DND-41 (cell line): ENCODE data around the gene MAP3K5.

Experiments
- ATAC-seq: fragments of 200-7000 bp; cut with Tn5 transposase; 3 replicates; pipeline ENCODE4 v1.9.1; 2021; ENCODE audit warnings: low read depth; ENCODE audit not compliant: insufficient read depth
- DNase-seq: peaks from one replicate; pipeline ENCODE4 v3.0.0-alpha.2; 2020
- H2AFZ ChIP-seq: 2 replicates; pipeline ENCODE4 v1.6.0; 2012; ENCODE audit warnings: low read depth, low read length
- H3K27ac ChIP-seq: 2 replicates; pipeline ENCODE4 v1.5.1; 2012; ENCODE audit warnings: low read length, inconsistent platforms
- H3K27me3 ChIP-seq: fragments of 200-600 bp; sonication (generic); 2 replicates; pipeline ENCODE4 v1.6.0; 2012; ENCODE audit warnings: low read length, mild to moderate bottlenecking, inconsistent platforms; ENCODE audit not compliant: insufficient read depth, poor library complexity
- H3K36me3 ChIP-seq: 2 replicates; pipeline ENCODE4 v1.5.1; 2012; ENCODE audit warnings: low read length, inconsistent platforms; ENCODE audit not compliant: insufficient read depth
- H3K4me1 ChIP-seq: 2 replicates; pipeline ENCODE4 v1.5.1; 2012; ENCODE audit warnings: mild to moderate bottlenecking, low read length; ENCODE audit not compliant: insufficient read depth
- H3K4me2 ChIP-seq: 2 replicates; pipeline ENCODE4 v1.6.0; 2012; ENCODE audit warnings: mild to moderate bottlenecking, moderate library complexity, low read length, inconsistent platforms; ENCODE audit not compliant: insufficient read depth
- H3K4me3 ChIP-seq, 2 experiments: fragments of 200-600 bp in 1 of 2; shearing (Covaris generic) in 1 of 2; 2 replicates each; pipeline ENCODE4 v1.5.1; 2012 to 2016; ENCODE audit warnings: inconsistent platforms in 2 of 2, low read length in 2 of 2, mild to moderate bottlenecking in 2 of 2, low read depth in 1 of 2, moderate library complexity in 1 of 2
- H3K79me2 ChIP-seq: 2 replicates; pipeline ENCODE4 v1.6.0; 2012; ENCODE audit warnings: low read length, inconsistent platforms; ENCODE audit not compliant: insufficient read depth
- H3K9ac ChIP-seq: 2 replicates; pipeline ENCODE4 v1.6.0; 2012; ENCODE audit warnings: low read depth, mild to moderate bottlenecking, inconsistent platforms, low read length, moderate library complexity
- H3K9me3 ChIP-seq: 2 replicates; pipeline ENCODE4 v1.5.1; 2012; ENCODE audit warnings: low read length, moderate library complexity, mild to moderate bottlenecking, inconsistent platforms; ENCODE audit not compliant: insufficient read depth, severe bottlenecking
- H4K20me1 ChIP-seq: 2 replicates; pipeline ENCODE4 v1.6.0; 2012; ENCODE audit warnings: low read length; ENCODE audit not compliant: insufficient read depth
- EZH2 ChIP-seq: IDR thresholded peaks from 3 replicates; pipeline ENCODE4 v1.6.1; 2012; ENCODE audit warnings: borderline replicate concordance, low read depth, mild to moderate bottlenecking, moderate library complexity, low read length, inconsistent platforms; ENCODE audit not compliant: severe bottlenecking
- TF ChIP-seq, protein P1 (sequence below): IDR thresholded peaks from 2 replicates; pipeline ENCODE4 v1.5.1; 2012; ENCODE audit warnings: borderline replicate concordance, low read length, moderate library complexity, mild to moderate bottlenecking; ENCODE audit not compliant: poor library complexity, severe bottlenecking; ENCODE audit errors: extremely low read depth

The MAP3K5 gene

DNA sequence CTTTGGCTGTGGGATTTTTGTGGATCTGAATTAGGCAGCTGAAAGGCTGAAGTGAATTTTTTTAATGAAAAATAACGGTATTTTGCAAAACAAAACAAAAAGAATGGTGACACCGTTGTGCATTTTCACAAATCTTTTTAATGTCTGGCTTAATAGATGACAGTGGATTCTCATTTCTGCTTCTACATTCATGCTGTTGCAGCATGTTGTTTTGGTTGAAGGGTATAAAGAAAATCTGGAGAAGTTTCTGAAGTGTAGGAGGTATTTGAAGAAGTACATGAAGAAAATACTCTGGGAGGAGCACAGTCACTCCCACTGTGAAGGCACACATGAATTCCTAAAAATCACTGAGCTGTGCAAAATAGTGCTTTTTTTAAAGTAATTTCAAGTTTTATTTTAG is 3.1 kb upstream of the MAP3K5 start:
- TF ChIP-seq, protein P1, sequence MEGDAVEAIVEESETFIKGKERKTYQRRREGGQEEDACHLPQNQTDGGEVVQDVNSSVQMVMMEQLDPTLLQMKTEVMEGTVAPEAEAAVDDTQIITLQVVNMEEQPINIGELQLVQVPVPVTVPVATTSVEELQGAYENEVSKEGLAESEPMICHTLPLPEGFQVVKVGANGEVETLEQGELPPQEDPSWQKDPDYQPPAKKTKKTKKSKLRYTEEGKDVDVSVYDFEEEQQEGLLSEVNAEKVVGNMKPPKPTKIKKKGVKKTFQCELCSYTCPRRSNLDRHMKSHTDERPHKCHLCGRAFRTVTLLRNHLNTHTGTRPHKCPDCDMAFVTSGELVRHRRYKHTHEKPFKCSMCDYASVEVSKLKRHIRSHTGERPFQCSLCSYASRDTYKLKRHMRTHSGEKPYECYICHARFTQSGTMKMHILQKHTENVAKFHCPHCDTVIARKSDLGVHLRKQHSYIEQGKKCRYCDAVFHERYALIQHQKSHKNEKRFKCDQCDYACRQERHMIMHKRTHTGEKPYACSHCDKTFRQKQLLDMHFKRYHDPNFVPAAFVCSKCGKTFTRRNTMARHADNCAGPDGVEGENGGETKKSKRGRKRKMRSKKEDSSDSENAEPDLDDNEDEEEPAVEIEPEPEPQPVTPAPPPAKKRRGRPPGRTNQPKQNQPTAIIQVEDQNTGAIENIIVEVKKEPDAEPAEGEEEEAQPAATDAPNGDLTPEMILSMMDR = no peak
- TF ChIP-seq EZH2 = no peak
- H3K27ac ChIP-seq = no peak overlapping the region
- H3K79me2 ChIP-seq = no peaks in the 10 kb centered on the region
- H3K4me1 ChIP-seq = peaks cover 7% of the 10 kb centered on the region
- no peak overlapping the region for H3K4me2 ChIP-seq
- no peak overlapping the region for H3K4me3 ChIP-seq
- H3K9ac ChIP-seq = no peak overlapping the region
- H2AFZ ChIP-seq = no peak overlapping the region
- DNase-seq (no peak), ATAC-seq (no peak)
- no peaks in the 10 kb centered on the region for H3K9me3 ChIP-seq
- H4K20me1 ChIP-seq = no peaks in the 10 kb centered on the region
- peaks cover 6% of the 10 kb centered on the region for H3K27me3 ChIP-seq
- no peaks in the 10 kb centered on the region for H3K36me3 ChIP-seq

DNA sequence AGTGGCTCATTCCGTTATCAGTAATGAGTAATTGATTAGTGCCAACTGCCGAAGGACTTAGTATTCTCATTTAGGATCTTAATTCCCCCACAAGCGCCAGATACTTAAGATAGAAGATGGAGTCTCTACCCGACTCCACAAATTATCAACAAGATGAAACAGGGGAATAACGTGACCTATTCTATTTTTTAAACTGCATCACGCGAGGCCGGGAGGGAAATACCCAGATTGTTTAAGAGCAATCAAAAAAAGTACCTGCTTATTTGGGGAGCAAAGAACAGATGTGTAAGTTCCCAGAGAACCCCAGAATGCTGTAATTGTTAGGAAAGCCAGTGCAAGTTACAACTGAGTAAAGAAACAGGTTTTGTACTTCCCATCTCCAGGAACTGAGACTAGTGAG is 1.1 kb upstream of the MAP3K5 start:
- TF ChIP-seq EZH2 = no peak
- TF ChIP-seq, protein P1 = no peak
- H3K9me3 ChIP-seq = no peaks in the 10 kb centered on the region
- H4K20me1 ChIP-seq = no peaks in the 10 kb centered on the region
- ATAC-seq = no peak
- no peak overlapping the region for H3K27ac ChIP-seq
- no peaks in the 10 kb centered on the region for H3K79me2 ChIP-seq
- peaks cover 7% of the 10 kb centered on the region for H3K4me1 ChIP-seq
- H3K27me3 ChIP-seq = peaks cover 6% of the 10 kb centered on the region
- no peaks in the 10 kb centered on the region for H3K36me3 ChIP-seq
- DNase-seq = no peak
- H3K4me3 ChIP-seq = no peak overlapping the region
- peak overlapping the region; percentile 91; the same call in 1 of the 2 replicates for H2AFZ ChIP-seq
- H3K4me2 ChIP-seq = peak overlapping the region; percentile 89
- no peak overlapping the region for H3K9ac ChIP-seq

DNA sequence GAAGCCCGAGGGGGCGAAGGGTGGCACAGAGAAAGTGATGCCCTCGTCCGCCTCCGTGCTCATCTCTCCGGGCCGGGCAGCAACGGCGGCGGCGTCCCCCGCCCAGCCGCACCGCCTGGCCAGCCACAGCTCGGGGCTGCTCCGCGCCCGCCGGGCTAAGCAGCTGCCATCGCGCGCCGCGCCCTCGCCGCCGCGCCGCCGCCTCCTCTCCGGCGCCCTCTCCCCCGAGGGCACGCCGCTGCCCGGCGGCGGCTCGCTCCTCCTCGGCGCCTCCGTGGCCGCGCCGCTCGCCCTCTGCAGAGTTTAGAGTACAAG is 225 bp downstream of the MAP3K5 start:
- DNase-seq = no peak
- no peaks in the 10 kb centered on the region for H4K20me1 ChIP-seq
- H3K4me1 ChIP-seq = peaks cover 7% of the 10 kb centered on the region
- H3K27ac ChIP-seq = no peak overlapping the region
- TF ChIP-seq EZH2 = no peak
- TF ChIP-seq, protein P1 = no peak
- no peaks in the 10 kb centered on the region for H3K36me3 ChIP-seq
- H2AFZ ChIP-seq = peak overlapping the region; percentile 91
- ATAC-seq = no peak
- no peaks in the 10 kb centered on the region for H3K79me2 ChIP-seq
- H3K9me3 ChIP-seq = no peaks in the 10 kb centered on the region
- peak overlapping the region; percentile 59; the same call in 1 of the 2 replicates for H3K9ac ChIP-seq
- peak overlapping the region in 1 of 2 experiments; percentile 68; a peak in 2 of 4 replicates for H3K4me3 ChIP-seq
- H3K27me3 ChIP-seq = peaks cover 6% of the 10 kb centered on the region
- peak overlapping the region; percentile 89 for H3K4me2 ChIP-seq
